A172 (cell line): ENCODE measurements around the gene SLC4A9. TPM values are rescaled to one million over a fixed set of nuclear protein-coding genes. Genes with fewer than 3 reads are reported as not detected.

Experiments
- DNase-seq: peaks from one replicate; pipeline ENCODE4 v3.0.0-alpha.2; 2015; ENCODE audit warnings: low spot score
- total RNA-seq: library from RNA; depleted of rRNA; stranded (reverse); fragments of >200 nt; shearing (Covaris generic); gene quantifications from 2 replicates; pipeline ENCODE4 v1.2.3, GENCODE V29; 2014; rRNA removed

SLC4A9 gene
- not detected in 2 replicates for total RNA-seq

- DNase-seq: no peak
Observed at GRCh38 chr5:140360101-140360500, at the start of gene SLC4A9. TSS of gene SLC4A9 (plus strand) at chr5:140360194. CDS start at chr5:140360237, 43 bp downstream.

GRCh38 chr5:140310434-140310833 lies 49.6 kb upstream of the SLC4A9 start:
- peak; percentile 76 for DNase-seq

- DNase-seq: peak; percentile 98
Observed at GRCh38 chr5:140311011-140311467, 49.0 kb upstream of the SLC4A9 start.

GRCh38 chr5:140312067-140312790 lies 47.8 kb upstream of the SLC4A9 start:
- DNase-seq: peak; percentile 95

- no peak for DNase-seq
Observed at GRCh38 chr5:140312791-140313189, 47.2 kb upstream of the SLC4A9 start.

GRCh38 chr5:140317859-140318258 lies 42.1 kb upstream of the SLC4A9 start:
- peak; percentile 88 for DNase-seq

GRCh38 chr5:140318792-140319191 lies 41.2 kb upstream of the SLC4A9 start:
- DNase-seq: no peak

GRCh38 chr5:140319833-140320232 lies 40.2 kb upstream of the SLC4A9 start:
- DNase-seq: no peak

- DNase-seq: no peak
Observed at GRCh38 chr5:140321796-140322195, 38.2 kb upstream of the SLC4A9 start.

- DNase-seq: peak; percentile 96
Observed at GRCh38 chr5:140322751-140323731, 37.0 kb upstream of the SLC4A9 start.

- no peak for DNase-seq
Observed at GRCh38 chr5:140324041-140324600, 35.9 kb upstream of the SLC4A9 start.

- DNase-seq: no peak
Observed at GRCh38 chr5:140324617-140325241, 35.3 kb upstream of the SLC4A9 start.

GRCh38 chr5:140325486-140325885 lies 34.5 kb upstream of the SLC4A9 start:
- DNase-seq: no peak

GRCh38 chr5:140327589-140327988 lies 32.4 kb upstream of the SLC4A9 start:
- DNase-seq: no peak

GRCh38 chr5:140328036-140328764 lies 31.8 kb upstream of the SLC4A9 start:
- no peak for DNase-seq

- no peak for DNase-seq
Observed at GRCh38 chr5:140329739-140330481, 30.1 kb upstream of the SLC4A9 start.

GRCh38 chr5:140331638-140332037 lies 28.4 kb upstream of the SLC4A9 start:
- DNase-seq: no peak

- DNase-seq: no peak
Observed at GRCh38 chr5:140336388-140336787, 23.6 kb upstream of the SLC4A9 start.

GRCh38 chr5:140337880-140338279 lies 22.1 kb upstream of the SLC4A9 start:
- DNase-seq: no peak

- no peak for DNase-seq
Observed at GRCh38 chr5:140338336-140338735, 21.7 kb upstream of the SLC4A9 start.
